ENCODE data around the gene CCDC88B.

GRCh38 chr11:64367931-64368672, 28.1 kb downstream of the CCDC88B start:
- TF ChIP-seq CTCF (IDR thresholded peaks at IDR 0.05): no peak
- TF ChIP-seq POLR2A (IDR thresholded peaks at IDR 0.05; ENCODE audit: low read depth): no peak

Data from esophagus muscularis mucosa (tissue), 3 donors.